Right lobe of liver (tissue), 6 donors: ENCODE data around the gene SFSWAP. TPM values are rescaled to one million over a fixed set of nuclear protein-coding genes. Genes with fewer than 3 reads are reported as not detected.

Experiments used
- ATAC-seq, 4 donors: fragments of 200-7000 bp; cut with Tn5 transposase; one replicate each; pipeline ENCODE4 v1.9.1; 2020; ENCODE audit warnings: mild to moderate bottlenecking in 4 of 4, moderate library complexity in 4 of 4
- DNase-seq, 3 donors: peaks; one replicate each; pipeline ENCODE4 v3.0.0-alpha.2; 2020
- H3K27ac ChIP-seq, 3 donors: fragments of 200-600 bp; one replicate each; pipeline ENCODE4 v1.8.0; 2022
- H3K27me3 ChIP-seq, 2 donors: fragments of 200-600 bp; one replicate each; pipeline ENCODE4 v1.8.0; 2022
- H3K36me3 ChIP-seq, 4 donors: fragments of 200-600 bp; sonication (generic) in 1 of 4; one replicate each; pipeline versions ENCODE4 v1.5.1 to v1.8.0; 2017 to 2022; ENCODE audit warnings: control low read depth in 1 of 4
- H3K4me1 ChIP-seq, 4 donors: fragments of 200-600 bp; sonication (generic) in 1 of 4; one replicate each; pipeline versions ENCODE4 v1.5.1 to v1.8.0; 2017 to 2022; ENCODE audit warnings: control low read depth in 1 of 4
- H3K4me3 ChIP-seq, 3 donors: fragments of 200-600 bp; one replicate each; pipeline ENCODE4 v1.8.0; 2022
- H3K9me3 ChIP-seq, 4 donors: fragments of 200-600 bp; sonication (generic) in 1 of 4; one replicate each; pipeline versions ENCODE4 v1.5.1 to v1.8.0; 2017 to 2022; ENCODE audit warnings: control low read depth in 1 of 4
- POLR2A ChIP-seq: fragments of 450-650 bp; IDR thresholded peaks from one replicate; pipeline ENCODE4 v1.6.1; 2017; ENCODE audit warnings: antibody characterized with exemption, mild to moderate bottlenecking
- WGBS: methylation state at CpG from one replicate; pipeline ENCODE4 v1.1.6; 2018; ENCODE audit warnings: low coverage, low lambda C conversion rate; ENCODE audit not compliant: insufficient coverage; ENCODE audit errors: missing lambda C conversion rate; 5-methylcytosine and 5-hydroxymethylcytosine counted together
- intact Hi-C, 2 donors: fragments of 100-400 bp; cut with DNase I; formaldehyde crosslinking; loops; one replicate each; pipeline versions ENCODE4 v1.11.2 to v1.14.1; 2022
- total RNA-seq, 6 experiments: library from RNA; depleted of rRNA in 2 of 6; stranded (reverse); fragments of >200 nt in 2 of 6; fragmentation: NEBNext Ultra II Directional in 3 of 6; extraction: Animal tissue kit (Norgen Biotek cat#: 25700) in 3 of 6; gene quantifications; one replicate each; pipeline versions ENCODE4 v1.1.0 to v1.2.4, GENCODE V29; 2016 to 2023
- TF ChIP-seq, protein P1 (sequence below), 4 donors: fragments of 200-600 bp in 3 of 4; fragments of 450-650 bp in 1 of 4; IDR thresholded peaks; one replicate each; pipeline versions ENCODE4 v1.5.1 to v1.8.0; 2016 to 2022; ENCODE audit warnings: antibody characterized with exemption in 4 of 4, mild to moderate bottlenecking in 2 of 4
- donor health status: DM: no; HTN: yes; CAD: no.
- donor health status: DM: no; HTN: no; CAD: no.
- donor health status: DM: no; HTN: no; CAD: no.
- donor health status: DM: no; HTN: yes; CAD: no.
- donor health status: DM: no; HTN: yes; CAD: no.

The SFSWAP gene
- total RNA-seq, 6 experiments from 2014 or later: 9.8 to 20.2 (median 13.1) TPM

DNA sequence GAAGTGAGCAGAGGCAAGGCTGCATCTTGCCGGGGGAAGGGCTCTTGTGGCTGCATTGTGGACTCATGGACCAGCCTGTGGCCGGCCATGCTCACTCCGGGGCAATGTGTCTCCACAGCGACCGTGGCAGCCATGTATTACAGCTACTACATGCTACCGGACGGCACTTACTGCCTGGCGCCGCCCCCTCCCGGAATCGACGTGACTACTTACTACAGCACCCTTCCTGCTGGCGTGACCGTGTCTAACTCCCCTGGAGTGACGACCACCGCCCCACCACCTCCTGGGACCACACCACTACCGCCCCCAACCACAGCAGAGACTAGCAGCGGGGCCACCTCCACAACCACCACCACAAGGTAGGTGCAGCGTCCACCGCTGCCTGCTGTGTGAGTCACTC, 42.1 kb downstream of the SFSWAP start:
- ATAC-seq (no peak), DNase-seq (no peak)
- intact Hi-C loops: no loop called here
- H3K4me3 ChIP-seq: no peak overlapping the region
- H3K27me3 ChIP-seq: no peaks in the 10 kb centered on the region
- WGBS: 91% methylated on average over 18 of the region's 20 CpGs
- peaks cover 0 to 62% (median 32%) of the 10 kb centered on the region in 4 donors for H3K36me3 ChIP-seq
- TF ChIP-seq, protein P1, sequence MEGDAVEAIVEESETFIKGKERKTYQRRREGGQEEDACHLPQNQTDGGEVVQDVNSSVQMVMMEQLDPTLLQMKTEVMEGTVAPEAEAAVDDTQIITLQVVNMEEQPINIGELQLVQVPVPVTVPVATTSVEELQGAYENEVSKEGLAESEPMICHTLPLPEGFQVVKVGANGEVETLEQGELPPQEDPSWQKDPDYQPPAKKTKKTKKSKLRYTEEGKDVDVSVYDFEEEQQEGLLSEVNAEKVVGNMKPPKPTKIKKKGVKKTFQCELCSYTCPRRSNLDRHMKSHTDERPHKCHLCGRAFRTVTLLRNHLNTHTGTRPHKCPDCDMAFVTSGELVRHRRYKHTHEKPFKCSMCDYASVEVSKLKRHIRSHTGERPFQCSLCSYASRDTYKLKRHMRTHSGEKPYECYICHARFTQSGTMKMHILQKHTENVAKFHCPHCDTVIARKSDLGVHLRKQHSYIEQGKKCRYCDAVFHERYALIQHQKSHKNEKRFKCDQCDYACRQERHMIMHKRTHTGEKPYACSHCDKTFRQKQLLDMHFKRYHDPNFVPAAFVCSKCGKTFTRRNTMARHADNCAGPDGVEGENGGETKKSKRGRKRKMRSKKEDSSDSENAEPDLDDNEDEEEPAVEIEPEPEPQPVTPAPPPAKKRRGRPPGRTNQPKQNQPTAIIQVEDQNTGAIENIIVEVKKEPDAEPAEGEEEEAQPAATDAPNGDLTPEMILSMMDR (IDR thresholded peaks at IDR 0.05): no peak
- no peak for TF ChIP-seq POLR2A
- no peaks in the 10 kb centered on the region for H3K4me1 ChIP-seq
- no peaks in the 10 kb centered on the region for H3K9me3 ChIP-seq
- no peak overlapping the region for H3K27ac ChIP-seq

- WGBS: 95% methylated on average over 8 of the region's 8 CpGs
- DNase-seq (no peak), ATAC-seq (no peak)
- no peak overlapping the region for H3K4me3 ChIP-seq
- H3K9me3 ChIP-seq: no peaks in the 10 kb centered on the region
- intact Hi-C loops: no loop called here
- H3K4me1 ChIP-seq: no peaks in the 10 kb centered on the region
- TF ChIP-seq, protein P1 (IDR thresholded peaks at IDR 0.05): no peak
- no peak for TF ChIP-seq POLR2A
- H3K27me3 ChIP-seq: no peaks in the 10 kb centered on the region
- H3K27ac ChIP-seq: no peak overlapping the region
- H3K36me3 ChIP-seq: peaks cover 0 to 63% (median 36%) of the 10 kb centered on the region in 4 donors
Observed at GRCh38 chr12:131753757-131754156, 42.9 kb downstream of the SFSWAP start.

DNA sequence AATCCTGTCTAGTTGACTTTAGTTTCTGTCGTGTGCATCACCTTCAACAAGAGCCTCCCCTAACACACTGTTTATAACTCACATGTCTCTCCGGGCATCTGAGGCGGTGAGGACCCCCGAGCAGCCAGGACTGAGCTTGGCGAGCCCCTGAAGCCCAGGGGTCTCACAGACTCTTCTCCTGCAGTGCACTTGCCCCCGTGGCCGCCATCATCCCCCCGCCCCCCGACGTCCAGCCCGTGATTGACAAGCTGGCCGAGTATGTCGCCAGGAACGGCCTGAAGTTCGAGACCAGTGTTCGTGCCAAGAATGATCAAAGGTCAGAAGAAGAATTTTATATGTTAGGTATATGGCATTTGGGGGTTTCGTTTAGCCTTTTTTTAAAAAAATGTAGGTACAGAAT, 43.3 kb downstream of the SFSWAP start:
- WGBS: 86% methylated on average over 11 of the region's 17 CpGs
- no peak for DNase-seq
- no peak for ATAC-seq

GRCh38 chr12:131755305-131756113, 44.6 kb downstream of the SFSWAP start:
- TF ChIP-seq, protein P1 (IDR thresholded peaks at IDR 0.05): peak in 3 of 4 donors; percentile 9 to 23 (median 22)
- no peak for TF ChIP-seq POLR2A
- H3K4me3 ChIP-seq: no peak overlapping the region
- no peaks in the 10 kb centered on the region for H3K4me1 ChIP-seq
- intact Hi-C loops: no loop called here
- WGBS: 78% methylated on average over 12 of the region's 16 CpGs
- H3K9me3 ChIP-seq: no peaks in the 10 kb centered on the region
- no peaks in the 10 kb centered on the region for H3K27me3 ChIP-seq
- peaks cover 0 to 69% (median 36%) of the 10 kb centered on the region in 4 donors for H3K36me3 ChIP-seq
- ATAC-seq (no peak), DNase-seq (no peak)
- H3K27ac ChIP-seq: no peak overlapping the region

More for the DNA sequence above, 43.3 kb downstream of the SFSWAP start:
- Histone ChIP-seq H3K27me3 (no peaks in the 10 kb centered on the region), H3K27ac (no peak overlapping the region), H3K9me3 (no peaks in the 10 kb centered on the region), H3K4me1 (no peaks in the 10 kb centered on the region), H3K36me3 (peaks cover 0 to 64% (median 36%) of the 10 kb centered on the region in 4 donors), H3K4me3 (no peak overlapping the region)
- intact Hi-C loops: no loop called here
- TF ChIP-seq POLR2A: no peak
- TF ChIP-seq, protein P1 (IDR thresholded peaks at IDR 0.05): no peak
